ENCODE results near the gene TMEM140. TPM values are rescaled to one million over a fixed set of nuclear protein-coding genes. Genes with fewer than 3 reads are reported as not detected.

TMEM140 gene
- total RNA-seq, 6 experiments from 2014 or later, result 0.47 to 2.2 (median 1.6) TPM

GRCh38 chr7:135197906-135198655 is 50.2 kb downstream of the TMEM140 start:
- peak overlapping the region; percentile 76 for H3K27ac Mint-ChIP-seq

GRCh38 chr7:135199439-135199838 is 51.6 kb downstream of the TMEM140 start:
- no peak for TF ChIP-seq CTCF (IDR thresholded peaks at IDR 0.05)
- H3K27ac Mint-ChIP-seq, result no peak overlapping the region
- H3K4me3 Mint-ChIP-seq, result no peak overlapping the region
- H3K36me3 Mint-ChIP-seq (ENCODE audit: low read depth), result peaks cover 67% of the 10 kb centered on the region
- no peaks in the 10 kb centered on the region for H3K9me3 Mint-ChIP-seq
- no peaks in the 10 kb centered on the region; the same call in 1 of the 2 replicates for H3K27me3 Mint-ChIP-seq (ENCODE audit: insufficient read depth)
- no peak for DNase-seq
- H3K4me1 Mint-ChIP-seq (ENCODE audit: low read depth), result peaks cover 66% of the 10 kb centered on the region

More at GRCh38 chr7:135197906-135198655, 50.2 kb downstream of the TMEM140 start:
- H3K4me1 Mint-ChIP-seq (ENCODE audit: low read depth), result peaks cover 66% of the 10 kb centered on the region
- peaks cover 56% of the 10 kb centered on the region for H3K36me3 Mint-ChIP-seq (ENCODE audit: low read depth)
- H3K27me3 Mint-ChIP-seq (ENCODE audit: insufficient read depth), result no peaks in the 10 kb centered on the region; the same call in none of the 2 replicates
- DNase-seq, result peak; percentile 70
- no peak for TF ChIP-seq CTCF (IDR thresholded peaks at IDR 0.05)
- H3K4me3 Mint-ChIP-seq, result no peak overlapping the region
- no peaks in the 10 kb centered on the region for H3K9me3 Mint-ChIP-seq

GRCh38 chr7:135200821-135201331 is 53.0 kb downstream of the TMEM140 start:
- H3K27me3 Mint-ChIP-seq (ENCODE audit: insufficient read depth), result no peaks in the 10 kb centered on the region
- H3K27ac Mint-ChIP-seq, result no peak overlapping the region
- no peaks in the 10 kb centered on the region for H3K9me3 Mint-ChIP-seq
- peaks cover 69% of the 10 kb centered on the region for H3K36me3 Mint-ChIP-seq (ENCODE audit: low read depth)
- peaks cover 69% of the 10 kb centered on the region for H3K4me1 Mint-ChIP-seq (ENCODE audit: low read depth)
- no peak for DNase-seq
- H3K4me3 Mint-ChIP-seq, result no peak overlapping the region
- no peak for TF ChIP-seq CTCF (IDR thresholded peaks at IDR 0.05)

GRCh38 chr7:135201350-135201749 is 53.5 kb downstream of the TMEM140 start:
- H3K9me3 Mint-ChIP-seq, result no peaks in the 10 kb centered on the region
- no peak for TF ChIP-seq CTCF (IDR thresholded peaks at IDR 0.05)
- H3K36me3 Mint-ChIP-seq (ENCODE audit: low read depth), result peaks cover 71% of the 10 kb centered on the region
- H3K27ac Mint-ChIP-seq, result no peak overlapping the region
- no peak for DNase-seq
- H3K4me1 Mint-ChIP-seq (ENCODE audit: low read depth), result peaks cover 74% of the 10 kb centered on the region
- no peak overlapping the region for H3K4me3 Mint-ChIP-seq
- H3K27me3 Mint-ChIP-seq (ENCODE audit: insufficient read depth), result no peaks in the 10 kb centered on the region

GRCh38 chr7:135204341-135204749 is 56.5 kb downstream of the TMEM140 start:
- Mint-ChIP-seq H3K4me1 (ENCODE audit: low read depth) (peaks cover 80% of the 10 kb centered on the region), H3K9me3 (no peaks in the 10 kb centered on the region), H3K27ac (peak overlapping the region; percentile 93), H3K4me3 (peak overlapping the region; percentile 61), H3K27me3 (ENCODE audit: insufficient read depth) (no peaks in the 10 kb centered on the region; the same call in 1 of the 2 replicates), H3K36me3 (ENCODE audit: low read depth) (peaks cover 60% of the 10 kb centered on the region)
- TF ChIP-seq CTCF (IDR thresholded peaks at IDR 0.05), result no peak
- DNase-seq, result peak; percentile 83
